Esophagus muscularis mucosa (tissue), 4 donors: Measurements from ENCODE around the gene MACROD2.

Experiments used
- EP300 ChIP-seq: sonication (generic); formaldehyde crosslinking; IDR thresholded peaks from one replicate; pipeline ENCODE4 v1.6.1; 2017; ENCODE audit warnings: antibody characterized with exemption
- POLR2AphosphoS5 ChIP-seq, 2 donors: sonication (generic); formaldehyde crosslinking; IDR thresholded peaks; one replicate each; pipeline ENCODE4 v1.6.1; 2017; ENCODE audit warnings: antibody characterized with exemption in 2 of 2
- TF ChIP-seq, protein P1 (sequence below), 3 experiments: fragments of 200-600 bp in 2 of 3; fragments of 450-650 bp in 1 of 3; sonication (generic) in 2 of 3; IDR thresholded peaks; one replicate each; pipeline ENCODE4 v1.5.1; 2017 to 2019; ENCODE audit warnings: antibody characterized with exemption in 3 of 3, mild to moderate bottlenecking in 2 of 3, moderate library complexity in 1 of 3

DNA sequence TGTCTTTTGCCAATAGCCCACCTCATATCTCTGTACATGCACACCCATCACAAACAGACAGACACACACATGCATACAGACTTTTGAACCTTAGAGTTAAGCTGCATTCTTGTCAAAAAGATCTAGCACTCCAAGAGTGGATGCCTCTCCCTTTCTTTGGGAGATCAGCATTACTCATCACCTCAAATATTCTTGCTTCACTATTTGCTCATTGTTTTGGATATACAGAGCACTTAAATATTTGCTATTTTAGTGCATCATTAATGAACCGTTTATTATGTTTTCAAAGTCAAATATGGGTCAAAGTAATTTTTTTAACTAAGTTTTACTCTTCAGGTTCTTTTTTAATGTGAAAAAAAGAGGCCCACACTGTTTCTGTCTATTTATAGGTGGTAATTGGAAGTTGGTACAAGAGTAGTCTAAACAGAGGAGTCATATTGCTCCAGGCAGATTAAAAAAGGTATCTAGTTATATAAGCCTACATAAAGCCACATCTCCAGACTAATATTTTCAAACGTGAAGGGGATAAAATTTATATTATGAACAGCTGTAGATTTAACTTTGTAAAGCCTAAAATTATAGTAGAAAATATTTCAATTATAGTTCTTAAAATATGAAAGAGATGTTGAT is 239.5 kb downstream of the MACROD2 start:
- TF ChIP-seq, protein P1, sequence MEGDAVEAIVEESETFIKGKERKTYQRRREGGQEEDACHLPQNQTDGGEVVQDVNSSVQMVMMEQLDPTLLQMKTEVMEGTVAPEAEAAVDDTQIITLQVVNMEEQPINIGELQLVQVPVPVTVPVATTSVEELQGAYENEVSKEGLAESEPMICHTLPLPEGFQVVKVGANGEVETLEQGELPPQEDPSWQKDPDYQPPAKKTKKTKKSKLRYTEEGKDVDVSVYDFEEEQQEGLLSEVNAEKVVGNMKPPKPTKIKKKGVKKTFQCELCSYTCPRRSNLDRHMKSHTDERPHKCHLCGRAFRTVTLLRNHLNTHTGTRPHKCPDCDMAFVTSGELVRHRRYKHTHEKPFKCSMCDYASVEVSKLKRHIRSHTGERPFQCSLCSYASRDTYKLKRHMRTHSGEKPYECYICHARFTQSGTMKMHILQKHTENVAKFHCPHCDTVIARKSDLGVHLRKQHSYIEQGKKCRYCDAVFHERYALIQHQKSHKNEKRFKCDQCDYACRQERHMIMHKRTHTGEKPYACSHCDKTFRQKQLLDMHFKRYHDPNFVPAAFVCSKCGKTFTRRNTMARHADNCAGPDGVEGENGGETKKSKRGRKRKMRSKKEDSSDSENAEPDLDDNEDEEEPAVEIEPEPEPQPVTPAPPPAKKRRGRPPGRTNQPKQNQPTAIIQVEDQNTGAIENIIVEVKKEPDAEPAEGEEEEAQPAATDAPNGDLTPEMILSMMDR (IDR thresholded peaks at IDR 0.05): no peak
- TF ChIP-seq POLR2AphosphoS5 (IDR thresholded peaks at IDR 0.05) (no peak), EP300 (no peak)
